Right lobe of liver (tissue), 6 donors: ENCODE data around the gene EML5. TPM values are rescaled to one million over a fixed set of nuclear protein-coding genes. Genes with fewer than 3 reads are reported as not detected.

ENCODE experiments used
- ATAC-seq, 4 donors: fragments of 200-7000 bp; cut with Tn5 transposase; one replicate each; pipeline ENCODE4 v1.9.1; 2020; ENCODE audit warnings: mild to moderate bottlenecking in 4 of 4, moderate library complexity in 4 of 4
- DNase-seq, 3 donors: peaks; one replicate each; pipeline ENCODE4 v3.0.0-alpha.2; 2020
- H3K27ac ChIP-seq, 3 donors: fragments of 200-600 bp; one replicate each; pipeline ENCODE4 v1.8.0; 2022
- H3K27me3 ChIP-seq, 2 donors: fragments of 200-600 bp; one replicate each; pipeline ENCODE4 v1.8.0; 2022
- H3K36me3 ChIP-seq, 4 donors: fragments of 200-600 bp; sonication (generic) in 1 of 4; one replicate each; pipeline versions ENCODE4 v1.5.1 to v1.8.0; 2017 to 2022; ENCODE audit warnings: control low read depth in 1 of 4
- H3K4me1 ChIP-seq, 4 donors: fragments of 200-600 bp; sonication (generic) in 1 of 4; one replicate each; pipeline versions ENCODE4 v1.5.1 to v1.8.0; 2017 to 2022; ENCODE audit warnings: control low read depth in 1 of 4
- H3K4me3 ChIP-seq, 3 donors: fragments of 200-600 bp; one replicate each; pipeline ENCODE4 v1.8.0; 2022
- H3K9me3 ChIP-seq, 4 donors: fragments of 200-600 bp; sonication (generic) in 1 of 4; one replicate each; pipeline versions ENCODE4 v1.5.1 to v1.8.0; 2017 to 2022; ENCODE audit warnings: control low read depth in 1 of 4
- CTCF ChIP-seq, 4 donors: fragments of 200-600 bp in 3 of 4; fragments of 450-650 bp in 1 of 4; IDR thresholded peaks; one replicate each; pipeline versions ENCODE4 v1.5.1 to v1.8.0; 2016 to 2022; ENCODE audit warnings: antibody characterized with exemption in 4 of 4, mild to moderate bottlenecking in 2 of 4
- POLR2A ChIP-seq: fragments of 450-650 bp; IDR thresholded peaks from one replicate; pipeline ENCODE4 v1.6.1; 2017; ENCODE audit warnings: antibody characterized with exemption, mild to moderate bottlenecking
- WGBS: methylation state at CpG from one replicate; pipeline ENCODE4 v1.1.6; 2018; ENCODE audit warnings: low coverage, low lambda C conversion rate; ENCODE audit not compliant: insufficient coverage; ENCODE audit errors: missing lambda C conversion rate; 5-methylcytosine and 5-hydroxymethylcytosine counted together
- intact Hi-C, 2 donors: fragments of 100-400 bp; cut with DNase I; formaldehyde crosslinking; loops; one replicate each; pipeline versions ENCODE4 v1.11.2 to v1.14.1; 2022
- total RNA-seq, 6 experiments: library from RNA; depleted of rRNA in 2 of 6; stranded (reverse); fragments of >200 nt in 2 of 6; fragmentation: NEBNext Ultra II Directional in 3 of 6; extraction: Animal tissue kit (Norgen Biotek cat#: 25700) in 3 of 6; gene quantifications; one replicate each; pipeline versions ENCODE4 v1.1.0 to v1.2.4, GENCODE V29; 2016 to 2023
- donor health status: DM: no; HTN: yes; CAD: no.
- donor health status: DM: no; HTN: no; CAD: no.
- donor health status: DM: no; HTN: no; CAD: no.
- donor health status: DM: no; HTN: yes; CAD: no.
- donor health status: DM: no; HTN: yes; CAD: no.

EML5 gene
- total RNA-seq, 6 experiments from 2014 or later = 0.07 to 1.7 (median 0.24) TPM

DNA sequence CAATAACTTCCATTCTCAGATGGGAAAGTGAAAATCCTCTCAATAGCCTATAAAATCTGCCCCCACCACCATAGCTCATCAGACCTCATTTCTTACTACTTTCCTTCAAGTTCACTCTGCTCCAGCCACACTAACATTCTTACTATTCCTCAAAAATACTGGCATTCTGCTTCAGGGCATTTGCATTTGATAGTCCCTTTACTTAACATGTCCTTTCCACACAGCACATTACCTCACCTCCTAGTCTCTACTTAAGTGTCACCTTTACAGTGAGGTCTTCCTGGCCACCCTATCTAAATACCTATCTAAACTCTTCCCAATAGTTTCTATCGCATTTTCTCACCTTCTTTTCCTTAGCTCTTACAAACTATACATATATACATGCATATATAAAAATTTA lies 6.8 kb downstream of the EML5 start:
- Histone ChIP-seq H3K4me3 (no peak overlapping the region), H3K27ac (no peak overlapping the region), H3K4me1 (no peaks in the 10 kb centered on the region), H3K27me3 (no peaks in the 10 kb centered on the region), H3K36me3 (no peaks in the 10 kb centered on the region), H3K9me3 (no peaks in the 10 kb centered on the region)
- intact Hi-C loops = no loop called here
- ATAC-seq (no peak), DNase-seq (no peak)
- TF ChIP-seq POLR2A (no peak), CTCF (IDR thresholded peaks at IDR 0.05) (no peak)
- 76% methylated on average over 1 of the region's 1 CpG for WGBS

- 100% methylated on average over 2 of the region's 3 CpGs for WGBS
Measured at GRCh38 chr14:88775532-88775931, 17.2 kb downstream of the EML5 start.

DNA sequence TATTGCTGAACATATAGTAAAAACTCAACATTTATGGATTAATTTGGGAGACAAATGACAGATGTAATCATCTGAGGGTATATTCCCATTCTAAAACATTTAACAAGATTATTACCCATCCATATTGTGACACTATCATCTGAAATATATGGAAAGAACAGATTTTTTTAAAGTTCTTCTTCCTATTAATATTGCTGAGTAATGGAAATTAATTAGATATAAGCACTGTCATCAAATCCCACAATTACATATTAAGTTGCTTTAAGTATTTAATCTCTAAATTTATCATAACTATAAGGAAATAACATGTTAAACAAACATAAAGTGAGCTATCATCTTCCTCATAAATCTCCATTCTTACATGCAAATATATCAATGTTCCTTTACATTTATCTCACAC lies 22.0 kb downstream of the EML5 start:
- DNase-seq (no peak), ATAC-seq (no peak)
- intact Hi-C loops = no loop called here
- no peaks in the 10 kb centered on the region for H3K9me3 ChIP-seq
- no peak for TF ChIP-seq POLR2A
- no peak for TF ChIP-seq CTCF (IDR thresholded peaks at IDR 0.05)
- no peak overlapping the region for H3K27ac ChIP-seq
- H3K4me3 ChIP-seq = no peak overlapping the region
- H3K36me3 ChIP-seq = no peaks in the 10 kb centered on the region
- no peaks in the 10 kb centered on the region for H3K27me3 ChIP-seq
- H3K4me1 ChIP-seq = no peaks in the 10 kb centered on the region

More at GRCh38 chr14:88775532-88775931, 17.2 kb downstream of the EML5 start:
- intact Hi-C loops = no loop called here
- H3K4me1 ChIP-seq = no peaks in the 10 kb centered on the region
- H3K27ac ChIP-seq = no peak overlapping the region
- no peak for ATAC-seq
- no peak for TF ChIP-seq POLR2A
- TF ChIP-seq CTCF (IDR thresholded peaks at IDR 0.05) = no peak
- H3K27me3 ChIP-seq = no peaks in the 10 kb centered on the region
- H3K4me3 ChIP-seq = no peak overlapping the region
- no peaks in the 10 kb centered on the region for H3K9me3 ChIP-seq
- H3K36me3 ChIP-seq = no peaks in the 10 kb centered on the region
- no peak for DNase-seq

GRCh38 chr14:88765130-88765529 lies 27.6 kb downstream of the EML5 start:
- no peaks in the 10 kb centered on the region for H3K9me3 ChIP-seq
- H3K27me3 ChIP-seq = no peaks in the 10 kb centered on the region
- no peak overlapping the region for H3K4me3 ChIP-seq
- ATAC-seq (no peak), DNase-seq (no peak)
- H3K4me1 ChIP-seq = no peaks in the 10 kb centered on the region
- no peaks in the 10 kb centered on the region for H3K36me3 ChIP-seq
- no peak overlapping the region for H3K27ac ChIP-seq
- intact Hi-C loops = no loop called here
- whole genome bisulfite sequencing = 56% methylated on average over 2 of the region's 2 CpGs
- TF ChIP-seq CTCF (IDR thresholded peaks at IDR 0.05) = no peak
- TF ChIP-seq POLR2A = no peak

DNA sequence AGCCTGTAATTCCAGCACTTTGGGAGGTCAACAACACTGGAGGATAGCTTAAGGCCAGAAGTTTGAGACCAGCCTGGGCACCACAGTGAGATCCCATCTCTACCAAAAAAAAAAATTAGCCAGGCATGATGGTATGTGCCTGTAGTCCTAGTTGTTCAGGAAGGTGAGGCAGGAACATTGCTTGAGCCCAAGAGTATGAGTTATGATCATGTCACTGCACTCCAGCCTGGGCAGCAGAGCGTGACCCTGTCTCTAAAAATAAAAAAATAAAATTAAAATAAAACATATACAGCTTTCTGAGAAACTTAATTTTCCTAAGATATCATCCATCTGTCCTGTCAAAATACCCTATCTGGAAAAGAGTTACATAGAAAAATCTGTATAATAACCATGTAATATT lies 38.9 kb downstream of the EML5 start:
- 88% methylated on average over 1 of the region's 1 CpG for WGBS
- TF ChIP-seq CTCF (IDR thresholded peaks at IDR 0.05) = no peak
- TF ChIP-seq POLR2A = no peak
- Histone ChIP-seq H3K27me3 (no peaks in the 10 kb centered on the region), H3K4me1 (peaks cover 0 to 3% (median 0%) of the 10 kb centered on the region in 4 donors), H3K36me3 (no peaks in the 10 kb centered on the region), H3K9me3 (no peaks in the 10 kb centered on the region), H3K4me3 (no peak overlapping the region), H3K27ac (no peak overlapping the region)
- no peak for DNase-seq
- intact Hi-C loops = no loop called here
- ATAC-seq = no peak
